Mammary epithelial cell (primary cell): ENCODE results near the gene WDR43.

Experiments used
- CTCF ChIP-seq, 2 donors: IDR thresholded peaks in 1 of 2; conservative IDR thresholded peaks in 1 of 2; 2 replicates each; pipeline ENCODE4 v1.5.1; 2011 to 2012; ENCODE audit warnings: inconsistent platforms in 2 of 2, low read length in 2 of 2, mild to moderate bottlenecking in 2 of 2, control low read depth in 1 of 2, low read depth in 1 of 2; ENCODE audit not compliant: insufficient read depth in 1 of 2; ENCODE audit errors: extremely low read depth in 1 of 2
- EZH2 ChIP-seq: IDR thresholded peaks from 2 replicates; pipeline ENCODE4 v1.6.1; 2012; ENCODE audit warnings: low read length, inconsistent platforms, borderline replicate concordance

GRCh38 chr2:28944535-28945248, 50.2 kb downstream of the WDR43 start:
- TF ChIP-seq CTCF (conservative IDR thresholded peaks at IDR 0.05 in 1 of 2, IDR thresholded peaks at IDR 0.05 in 1 of 2; ENCODE audit: extremely low read depth in 1 of 2, insufficient read depth in 1 of 2, low read depth in 1 of 2, low read length in 2 of 2) (no peak), EZH2 (no peak)
